GM21737 (cell line): ENCODE measurements around the gene HYAL3.
"Not testable (repeated sequence)": the region's sequence is repeated elsewhere in the genome, so short reads cannot be mapped to it uniquely, and the experiment has no call there.

ENCODE experiments used
- ATAC-seq: cut with Tn5 transposase; IDR thresholded peaks from one replicate; pipeline ENCODE4 v1.9.1; 2021; ENCODE audit warnings: mild to moderate bottlenecking, moderate library complexity; ENCODE audit not compliant: unreplicated experiment

The HYAL3 gene

GRCh38 chr3:50292159-50293078, 6.8 kb downstream of the HYAL3 start, which contains the start of gene IFRD2:
Gene IFRD2 (minus strand): TSS chr3:50292429. CDS start chr3:50292274, 155 bp downstream.
- ATAC-seq = peak; percentile 91

DNA sequence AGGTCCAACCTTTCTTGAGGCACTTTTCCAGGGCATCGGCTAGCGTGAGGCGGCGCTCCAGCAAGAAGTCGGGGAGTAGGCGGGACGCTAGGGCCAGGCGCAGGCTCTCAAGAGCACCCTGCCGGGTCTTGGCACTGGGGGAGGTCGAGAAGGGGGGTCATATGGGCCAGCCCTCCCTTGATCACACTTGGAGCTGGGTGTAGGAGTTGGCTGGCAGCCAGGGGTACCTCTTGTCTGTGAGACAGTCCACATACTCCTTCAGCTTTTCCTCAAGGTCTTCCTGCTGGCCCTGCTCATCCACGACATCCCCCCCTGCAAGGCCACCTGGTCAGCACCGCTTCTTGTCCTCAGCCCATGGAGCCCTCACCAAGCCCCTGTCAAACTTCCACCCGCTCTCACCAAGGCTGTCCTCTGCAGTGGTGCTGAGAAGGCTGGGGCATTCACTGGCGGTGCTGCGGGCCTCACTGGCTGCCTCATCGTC, 9.0 kb downstream of the HYAL3 start:
- ATAC-seq = no peak

DNA sequence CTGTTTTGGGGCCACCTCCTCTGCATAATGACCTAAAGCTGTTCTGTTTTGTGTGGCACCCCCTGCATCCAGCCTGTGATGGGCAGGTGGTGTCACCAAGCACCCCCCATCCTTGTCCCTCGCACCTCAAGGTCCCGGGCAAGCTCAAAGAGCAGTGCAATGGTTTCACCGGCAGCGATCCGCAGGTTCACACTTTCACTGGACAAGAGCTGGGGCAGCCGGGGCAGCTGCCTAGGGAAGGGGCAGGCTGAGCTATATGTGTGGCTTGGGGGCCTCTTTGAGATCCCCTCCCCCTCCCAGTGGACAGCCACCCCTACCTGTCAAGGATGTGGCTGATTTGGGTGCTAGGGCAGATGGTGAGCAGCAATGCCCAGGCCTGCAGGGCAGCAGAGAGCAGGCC, 10.1 kb downstream of the HYAL3 start:
- ATAC-seq = no peak

GRCh38 chr3:50288387-50289007, 10.7 kb downstream of the HYAL3 start:
- ATAC-seq = no peak

- ATAC-seq = no peak
These were observed 11.9 kb downstream of the HYAL3 start for GRCh38 chr3:50287262-50287661.

- no peak for ATAC-seq
These were observed 12.6 kb downstream of the HYAL3 start for GRCh38 chr3:50286322-50287227.

DNA sequence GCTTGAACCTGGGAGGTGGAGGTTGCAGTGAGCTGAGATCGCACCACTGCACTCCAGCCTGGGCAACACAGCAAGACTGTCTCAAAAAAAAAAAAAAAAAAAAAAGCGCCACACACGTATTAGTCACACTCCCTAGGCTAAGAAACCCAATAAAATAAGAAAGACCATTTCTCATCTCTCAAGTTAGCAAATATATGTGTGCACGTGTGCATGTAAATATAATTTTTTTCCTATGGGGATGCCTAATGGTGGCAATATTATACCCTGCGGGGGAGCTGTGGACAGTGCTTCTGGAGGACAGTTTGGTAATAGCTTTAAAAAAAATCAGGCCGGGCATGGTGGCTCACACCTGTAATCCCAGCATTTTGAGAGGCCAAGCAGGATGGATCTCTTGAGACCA, 15.1 kb downstream of the HYAL3 start:
- not testable (repeated sequence) for ATAC-seq

- no peak for ATAC-seq
These were observed 19.8 kb downstream of the HYAL3 start for GRCh38 chr3:50279255-50280016.

- ATAC-seq = no peak
These were observed 20.4 kb downstream of the HYAL3 start, which contains the start of gene LSMEM2 for GRCh38 chr3:50278880-50279224. Gene LSMEM2 (plus strand): TSS chr3:50279087. CDS start chr3:50279114, 27 bp downstream.

GRCh38 chr3:50278123-50278879, 20.9 kb downstream of the HYAL3 start:
- no peak for ATAC-seq

GRCh38 chr3:50276762-50277101, 22.5 kb downstream of the HYAL3 start:
- ATAC-seq = no peak

- ATAC-seq = no peak
These were observed 23.0 kb downstream of the HYAL3 start for GRCh38 chr3:50275996-50276761.

GRCh38 chr3:50275141-50275995, 23.8 kb downstream of the HYAL3 start:
- ATAC-seq = no peak

GRCh38 chr3:50274371-50275104, 24.7 kb downstream of the HYAL3 start:
- no peak for ATAC-seq

DNA sequence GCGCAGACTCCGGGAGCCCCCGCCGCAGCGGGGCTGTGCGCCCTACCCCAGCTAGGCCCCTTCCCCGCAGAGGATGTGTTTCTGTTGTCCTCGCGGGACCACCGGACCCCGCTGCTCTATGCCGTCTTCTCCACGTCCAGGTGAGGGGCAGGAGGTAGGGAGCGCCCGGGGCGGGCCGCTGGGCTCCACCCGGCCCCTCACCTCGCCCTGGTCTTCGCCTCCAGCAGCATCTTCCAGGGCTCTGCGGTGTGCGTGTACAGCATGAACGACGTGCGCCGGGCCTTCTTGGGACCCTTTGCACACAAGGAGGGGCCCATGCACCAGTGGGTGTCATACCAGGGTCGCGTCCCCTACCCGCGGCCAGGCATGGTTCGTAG, 25.5 kb downstream of the HYAL3 start:
- no peak for ATAC-seq

DNA sequence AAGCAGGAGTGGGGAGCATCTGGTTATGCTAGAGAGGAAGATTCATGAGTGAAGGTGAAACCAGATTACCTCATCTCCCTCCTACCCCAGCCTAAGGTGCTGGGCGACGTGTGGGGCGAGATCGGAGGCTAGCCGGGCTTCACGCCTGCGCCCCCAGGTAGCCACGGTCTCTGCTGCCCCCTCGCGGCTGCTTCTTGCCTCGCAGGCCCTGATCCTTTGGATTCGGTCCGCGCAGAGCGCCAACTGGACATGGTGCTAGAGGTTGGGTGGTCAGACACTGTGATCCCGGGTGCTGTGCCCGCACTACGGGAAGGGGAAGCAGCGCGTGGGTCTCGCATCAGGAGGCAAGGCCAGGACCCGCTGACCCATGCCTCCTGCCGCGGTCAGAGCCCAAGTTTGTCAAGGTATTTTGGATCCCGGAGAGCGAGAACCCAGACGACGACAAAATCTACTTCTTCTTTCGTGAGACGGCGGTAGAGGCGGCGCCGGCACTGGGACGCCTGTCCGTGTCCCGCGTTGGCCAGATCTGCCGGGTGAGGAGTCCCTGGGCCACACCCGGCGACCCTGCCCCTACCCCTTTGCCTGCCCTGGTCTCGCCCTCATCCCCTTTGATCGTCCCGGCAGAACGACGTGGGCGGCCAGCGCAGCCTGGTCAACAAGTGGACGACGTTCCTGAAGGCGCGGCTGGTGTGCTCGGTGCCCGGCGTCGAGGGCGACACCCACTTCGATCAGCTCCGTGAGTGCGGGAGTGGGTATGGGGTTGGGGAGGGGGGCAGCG, 26.1 kb downstream of the HYAL3 start:
- peak; percentile 87 for ATAC-seq

DNA sequence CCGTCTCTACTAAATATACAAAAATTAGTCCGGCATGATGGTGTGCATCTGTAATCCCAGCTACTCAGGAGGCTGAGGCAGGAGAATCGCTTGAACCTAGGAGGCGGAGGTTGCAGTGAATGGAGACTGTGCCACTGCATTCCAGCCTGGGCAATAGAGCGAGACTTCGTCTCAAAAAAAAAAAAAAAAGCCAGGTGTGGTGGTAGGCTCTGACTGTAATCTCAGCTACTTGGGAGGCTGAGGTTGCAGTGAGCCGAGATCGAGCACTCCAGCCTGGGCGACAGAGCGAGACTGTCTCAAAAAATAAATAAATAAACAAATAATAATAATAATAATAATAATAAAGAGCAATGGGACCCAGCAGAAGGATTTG, 26.7 kb downstream of the HYAL3 start:
- not testable (repeated sequence) for ATAC-seq
